H1 (cell line): ENCODE results near the gene CHD6.

Source experiments
- CEBPB ChIP-seq: IDR thresholded peaks from 2 replicates; pipeline ENCODE4 v1.6.1; 2012; ENCODE audit warnings: low read depth, low read length
- CHD2 ChIP-seq: IDR thresholded peaks from 2 replicates; pipeline ENCODE4 v1.6.1; 2012; ENCODE audit warnings: low read length, improper control_type of control experiment
- CHD7 ChIP-seq: fragments of 300-600 bp; sonication (generic); IDR thresholded peaks from 2 replicates; pipeline ENCODE4 v1.7.1; 2012; ENCODE audit warnings: low read length, moderate library complexity, mild to moderate bottlenecking, inconsistent platforms; ENCODE audit not compliant: insufficient replicate concordance
- EZH2 ChIP-seq: fragments of 200-600 bp; sonication (generic); IDR thresholded peaks from 2 replicates; pipeline ENCODE4 v1.7.1; 2012; ENCODE audit warnings: low read depth, mild to moderate bottlenecking, moderate library complexity, low read length, inconsistent platforms; ENCODE audit not compliant: severe bottlenecking
- POLR2A ChIP-seq, 2 experiments: IDR thresholded peaks; 1 replicate in 1 of 2; 2 replicates in 1 of 2; pipeline ENCODE4 v1.6.1; 2011; ENCODE audit warnings: low read depth in 2 of 2, low read length in 2 of 2, mild to moderate bottlenecking in 2 of 2; ENCODE audit errors: control extremely low read depth in 1 of 2
- RAD21 ChIP-seq, 2 experiments: IDR thresholded peaks in 1 of 2; conservative IDR thresholded peaks in 1 of 2; 2 replicates each; pipeline ENCODE4 v1.6.1; 2011; ENCODE audit warnings: low read depth in 2 of 2, low read length in 2 of 2, improper control_type of control experiment in 1 of 2, inconsistent platforms in 1 of 2, mild to moderate bottlenecking in 1 of 2, moderate library complexity in 1 of 2
- SIX5 ChIP-seq: IDR thresholded peaks from 2 replicates; pipeline ENCODE4 v1.6.1; 2011; ENCODE audit warnings: mild to moderate bottlenecking, low read depth, low read length
- SP1 ChIP-seq: IDR thresholded peaks from 2 replicates; pipeline ENCODE4 v1.6.1; 2011; ENCODE audit warnings: low read depth, low read length
- SRF ChIP-seq: IDR thresholded peaks from 2 replicates; pipeline ENCODE4 v1.6.1; 2011; ENCODE audit warnings: mild to moderate bottlenecking, low read depth, low read length, moderate library complexity
- YY1 ChIP-seq: IDR thresholded peaks from 2 replicates; pipeline ENCODE4 v1.6.1; 2011; ENCODE audit warnings: low read depth, mild to moderate bottlenecking, low read length
- TF ChIP-seq, protein P1 (sequence below), 3 experiments: IDR thresholded peaks; 1 replicate in 2 of 3; 2 replicates in 1 of 3; pipeline versions ENCODE4 v1.5.1 to v1.6.1; 2011; ENCODE audit warnings: low read length in 3 of 3, mild to moderate bottlenecking in 3 of 3, inconsistent platforms in 2 of 3, low read depth in 1 of 3, moderate library complexity in 1 of 3; ENCODE audit not compliant: insufficient read depth in 1 of 3; ENCODE audit errors: control extremely low read depth in 1 of 3
- TF ChIP-seq, protein P2 (sequence below): IDR thresholded peaks from 2 replicates; pipeline ENCODE4 v1.6.1; 2011; ENCODE audit warnings: low read length, improper control_type of control experiment
- TF ChIP-seq, protein P3 (sequence below): IDR thresholded peaks from 2 replicates; pipeline ENCODE4 v1.6.1; 2011; ENCODE audit warnings: low read depth, mild to moderate bottlenecking, low read length; ENCODE audit not compliant: insufficient read depth

DNA sequence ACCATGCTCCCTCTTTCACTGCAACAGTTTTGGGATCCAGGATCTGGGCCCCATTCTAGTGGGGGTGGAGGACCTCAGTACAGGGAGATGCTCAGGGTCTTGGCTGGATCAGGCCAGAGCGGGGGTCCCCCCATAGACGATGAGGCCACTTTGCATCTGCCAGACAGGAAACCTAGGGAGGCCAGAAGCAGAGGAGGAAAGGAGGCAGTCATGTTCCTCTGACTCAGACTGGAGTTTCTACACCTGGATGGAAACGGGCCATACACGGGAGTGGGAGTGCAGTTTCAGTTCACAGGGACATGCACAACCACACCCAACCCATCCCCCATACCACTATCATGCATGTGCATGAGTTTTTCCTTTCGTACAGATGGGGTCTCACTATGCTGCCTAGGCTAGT, 248.0 kb downstream of the CHD6 start:
- TF ChIP-seq, protein P1, sequence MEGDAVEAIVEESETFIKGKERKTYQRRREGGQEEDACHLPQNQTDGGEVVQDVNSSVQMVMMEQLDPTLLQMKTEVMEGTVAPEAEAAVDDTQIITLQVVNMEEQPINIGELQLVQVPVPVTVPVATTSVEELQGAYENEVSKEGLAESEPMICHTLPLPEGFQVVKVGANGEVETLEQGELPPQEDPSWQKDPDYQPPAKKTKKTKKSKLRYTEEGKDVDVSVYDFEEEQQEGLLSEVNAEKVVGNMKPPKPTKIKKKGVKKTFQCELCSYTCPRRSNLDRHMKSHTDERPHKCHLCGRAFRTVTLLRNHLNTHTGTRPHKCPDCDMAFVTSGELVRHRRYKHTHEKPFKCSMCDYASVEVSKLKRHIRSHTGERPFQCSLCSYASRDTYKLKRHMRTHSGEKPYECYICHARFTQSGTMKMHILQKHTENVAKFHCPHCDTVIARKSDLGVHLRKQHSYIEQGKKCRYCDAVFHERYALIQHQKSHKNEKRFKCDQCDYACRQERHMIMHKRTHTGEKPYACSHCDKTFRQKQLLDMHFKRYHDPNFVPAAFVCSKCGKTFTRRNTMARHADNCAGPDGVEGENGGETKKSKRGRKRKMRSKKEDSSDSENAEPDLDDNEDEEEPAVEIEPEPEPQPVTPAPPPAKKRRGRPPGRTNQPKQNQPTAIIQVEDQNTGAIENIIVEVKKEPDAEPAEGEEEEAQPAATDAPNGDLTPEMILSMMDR (IDR thresholded peaks at IDR 0.05; ENCODE audit: control extremely low read depth in 1 of 3, insufficient read depth in 1 of 3, low read depth in 1 of 3, low read length in 3 of 3), result no peak
- TF ChIP-seq, protein P2, sequence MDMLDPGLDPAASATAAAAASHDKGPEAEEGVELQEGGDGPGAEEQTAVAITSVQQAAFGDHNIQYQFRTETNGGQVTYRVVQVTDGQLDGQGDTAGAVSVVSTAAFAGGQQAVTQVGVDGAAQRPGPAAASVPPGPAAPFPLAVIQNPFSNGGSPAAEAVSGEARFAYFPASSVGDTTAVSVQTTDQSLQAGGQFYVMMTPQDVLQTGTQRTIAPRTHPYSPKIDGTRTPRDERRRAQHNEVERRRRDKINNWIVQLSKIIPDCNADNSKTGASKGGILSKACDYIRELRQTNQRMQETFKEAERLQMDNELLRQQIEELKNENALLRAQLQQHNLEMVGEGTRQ, result no peak
- TF ChIP-seq EZH2 (no peak), CHD7 (no peak), SP1 (no peak), POLR2A (IDR thresholded peaks at IDR 0.05; ENCODE audit: control extremely low read depth in 1 of 2, low read depth in 2 of 2, low read length in 2 of 2) (no peak), CHD2 (no peak), SRF (no peak), RAD21 (IDR thresholded peaks at IDR 0.05 in 1 of 2, conservative IDR thresholded peaks at IDR 0.05 in 1 of 2; ENCODE audit: low read depth in 2 of 2, low read length in 2 of 2) (no peak), SIX5 (no peak), CEBPB (no peak), YY1 (no peak)
- TF ChIP-seq, protein P3, sequence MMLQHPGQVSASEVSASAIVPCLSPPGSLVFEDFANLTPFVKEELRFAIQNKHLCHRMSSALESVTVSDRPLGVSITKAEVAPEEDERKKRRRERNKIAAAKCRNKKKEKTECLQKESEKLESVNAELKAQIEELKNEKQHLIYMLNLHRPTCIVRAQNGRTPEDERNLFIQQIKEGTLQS, result no peak
